Bronchial epithelial cell (primary cell): Measurements from ENCODE around the gene SLC38A3. TPM values are rescaled to one million over a fixed set of nuclear protein-coding genes. Genes with fewer than 3 reads are reported as not detected.

Experiments used
- DNase-seq: peaks from one replicate; pipeline ENCODE4 v3.0.0-alpha.2; 2010; ENCODE audit warnings: low read depth
- FAIRE-seq: peaks from 2 replicates; lab custom pipeline; 2011; peaks lifted over from hg19 to GRCh38; lab: Jason Lieb, UNC
- H3K27me3 ChIP-seq: 2 replicates; pipeline ENCODE4 v1.5.1; 2011; ENCODE audit warnings: low read length; ENCODE audit not compliant: control insufficient read depth, insufficient read depth
- H3K36me3 ChIP-seq: 2 replicates; pipeline ENCODE4 v1.5.1; 2011; ENCODE audit warnings: low read length; ENCODE audit not compliant: control insufficient read depth, insufficient read depth
- H3K4me3 ChIP-seq: 2 replicates; pipeline ENCODE4 v1.5.1; 2011; ENCODE audit warnings: mild to moderate bottlenecking, low read depth, low read length, control low read depth
- CTCF ChIP-seq: IDR thresholded peaks from 2 replicates; pipeline ENCODE4 v1.5.1; 2011; ENCODE audit warnings: mild to moderate bottlenecking, moderate library complexity, low read length, control low read depth, inconsistent platforms; ENCODE audit not compliant: insufficient read depth, severe bottlenecking
- total RNA-seq: library from RNA; depleted of rRNA; stranded (reverse); fragments of >200 nt; gene quantifications from 2 replicates; pipeline ENCODE4 v1.2.1, GENCODE V29; 2014

The SLC38A3 gene
- total RNA-seq, 1 donor from 2014 or later, result not detected

GRCh38 chr3:50211930-50212329 is 6.9 kb downstream of the SLC38A3 start:
- TF ChIP-seq CTCF, result no peak
- peak; percentile 30 for DNase-seq

GRCh38 chr3:50212502-50212901 is 7.4 kb downstream of the SLC38A3 start:
- DNase-seq, result no peak
- no peak for TF ChIP-seq CTCF
- no peak for FAIRE-seq
- no peaks in the 10 kb centered on the region for H3K27me3 ChIP-seq
- H3K4me3 ChIP-seq, result no peak overlapping the region
- no peaks in the 10 kb centered on the region for H3K36me3 ChIP-seq

More at GRCh38 chr3:50211930-50212329, 6.9 kb downstream of the SLC38A3 start:
- Histone ChIP-seq H3K4me3 (no peak overlapping the region), H3K36me3 (no peaks in the 10 kb centered on the region), H3K27me3 (no peaks in the 10 kb centered on the region)
- FAIRE-seq, result no peak

GRCh38 chr3:50212971-50213370 is 7.9 kb downstream of the SLC38A3 start:
- Histone ChIP-seq H3K27me3 (no peaks in the 10 kb centered on the region), H3K4me3 (no peak overlapping the region), H3K36me3 (no peaks in the 10 kb centered on the region)
- DNase-seq, result no peak
- TF ChIP-seq CTCF, result no peak
- no peak for FAIRE-seq

- no peaks in the 10 kb centered on the region for H3K27me3 ChIP-seq
- H3K4me3 ChIP-seq, result no peak overlapping the region
- DNase-seq (no peak), FAIRE-seq (no peak)
- TF ChIP-seq CTCF, result no peak
- no peaks in the 10 kb centered on the region for H3K36me3 ChIP-seq
Measured at GRCh38 chr3:50213373-50213772, 8.3 kb downstream of the SLC38A3 start.

GRCh38 chr3:50214824-50215223 is 9.8 kb downstream of the SLC38A3 start:
- TF ChIP-seq CTCF, result no peak
- DNase-seq (no peak), FAIRE-seq (no peak)
- Histone ChIP-seq H3K4me3 (no peak overlapping the region), H3K36me3 (no peaks in the 10 kb centered on the region), H3K27me3 (no peaks in the 10 kb centered on the region)

- DNase-seq (no peak), FAIRE-seq (no peak)
- no peak for TF ChIP-seq CTCF
- Histone ChIP-seq H3K27me3 (no peaks in the 10 kb centered on the region), H3K4me3 (no peak overlapping the region), H3K36me3 (no peaks in the 10 kb centered on the region)
Measured at GRCh38 chr3:50215529-50215928, 10.5 kb downstream of the SLC38A3 start.
